NB4 (cell line): ENCODE results near the gene NOS3.

Source experiments
- CTCF ChIP-seq: IDR thresholded peaks from one replicate; pipeline ENCODE4 v1.5.1; 2012; ENCODE audit warnings: low read depth, low read length
- POLR2A ChIP-seq: IDR thresholded peaks from 2 replicates; pipeline ENCODE4 v1.6.1; 2011; ENCODE audit warnings: mild to moderate bottlenecking; ENCODE audit not compliant: insufficient read length; ENCODE audit errors: extremely low read depth

- TF ChIP-seq CTCF (no peak), POLR2A (no peak)
These were observed 48.0 kb upstream of the NOS3 start for GRCh38 chr7:150942591-150943452.
